ENCODE data around the gene NPS.

Gene NPS

DNA sequence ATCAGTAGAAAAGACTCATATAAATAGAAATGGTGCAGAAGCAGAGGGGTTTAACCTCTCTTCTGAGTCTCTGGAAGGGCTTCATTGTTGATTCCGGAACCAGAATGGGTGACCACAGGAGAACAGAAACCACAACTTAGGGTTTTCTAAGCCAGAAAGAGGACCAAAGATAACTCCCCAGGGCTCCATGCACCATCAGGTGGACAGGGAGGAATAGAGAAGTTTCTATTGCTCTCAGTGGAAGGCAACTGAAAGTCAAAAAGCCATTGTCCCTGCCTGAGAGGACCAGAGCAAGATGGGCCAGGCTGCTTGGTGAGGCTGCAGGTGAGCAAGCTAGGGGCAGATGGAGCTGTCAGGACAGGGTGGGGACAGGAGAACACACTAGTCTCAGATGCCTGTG is 14.6 kb upstream of the NPS start:
- no peak for DNase-seq (ENCODE audit: extremely low read depth, low read depth)
- TF ChIP-seq, protein P1, sequence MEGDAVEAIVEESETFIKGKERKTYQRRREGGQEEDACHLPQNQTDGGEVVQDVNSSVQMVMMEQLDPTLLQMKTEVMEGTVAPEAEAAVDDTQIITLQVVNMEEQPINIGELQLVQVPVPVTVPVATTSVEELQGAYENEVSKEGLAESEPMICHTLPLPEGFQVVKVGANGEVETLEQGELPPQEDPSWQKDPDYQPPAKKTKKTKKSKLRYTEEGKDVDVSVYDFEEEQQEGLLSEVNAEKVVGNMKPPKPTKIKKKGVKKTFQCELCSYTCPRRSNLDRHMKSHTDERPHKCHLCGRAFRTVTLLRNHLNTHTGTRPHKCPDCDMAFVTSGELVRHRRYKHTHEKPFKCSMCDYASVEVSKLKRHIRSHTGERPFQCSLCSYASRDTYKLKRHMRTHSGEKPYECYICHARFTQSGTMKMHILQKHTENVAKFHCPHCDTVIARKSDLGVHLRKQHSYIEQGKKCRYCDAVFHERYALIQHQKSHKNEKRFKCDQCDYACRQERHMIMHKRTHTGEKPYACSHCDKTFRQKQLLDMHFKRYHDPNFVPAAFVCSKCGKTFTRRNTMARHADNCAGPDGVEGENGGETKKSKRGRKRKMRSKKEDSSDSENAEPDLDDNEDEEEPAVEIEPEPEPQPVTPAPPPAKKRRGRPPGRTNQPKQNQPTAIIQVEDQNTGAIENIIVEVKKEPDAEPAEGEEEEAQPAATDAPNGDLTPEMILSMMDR (IDR thresholded peaks at IDR 0.05; ENCODE audit: low read depth, low read length), result no peak

DNA sequence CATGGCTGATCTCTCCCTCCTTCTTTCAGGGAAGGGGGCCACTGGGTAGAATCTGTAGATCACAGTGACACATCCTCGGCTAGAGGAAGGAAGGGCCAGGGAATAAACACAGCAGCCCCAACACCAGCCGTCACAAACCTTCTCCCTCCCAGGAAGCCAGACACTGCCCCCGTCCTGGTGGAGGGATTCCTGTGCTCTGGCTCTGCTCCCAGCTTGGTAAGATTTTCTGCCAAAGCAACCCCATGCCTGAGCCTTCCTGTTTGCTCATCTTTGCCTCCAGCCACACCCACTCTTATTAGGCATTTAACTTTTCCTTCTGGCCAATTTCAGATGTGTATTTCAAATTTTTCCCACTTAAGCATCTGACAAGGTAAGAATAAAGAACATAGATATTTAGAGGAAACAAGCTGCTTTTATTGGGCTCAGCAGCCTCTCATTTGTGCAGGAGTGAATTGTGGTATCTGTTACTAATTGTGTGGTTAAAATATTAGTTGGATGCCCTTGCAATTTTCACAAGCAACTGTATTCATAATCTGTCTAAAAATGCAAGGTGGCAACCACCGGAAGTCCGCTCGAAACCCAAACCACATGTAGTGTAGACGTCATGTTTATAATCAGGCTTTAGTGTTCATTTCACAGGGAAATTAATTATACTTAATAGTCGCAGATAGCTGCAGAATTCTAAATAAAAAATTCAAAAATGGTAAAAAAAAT is 13.2 kb upstream of the NPS start:
- DNase-seq (ENCODE audit: extremely low read depth, low read depth), result no peak
- TF ChIP-seq, protein P1 (IDR thresholded peaks at IDR 0.05; ENCODE audit: low read depth, low read length), result no peak

DNA sequence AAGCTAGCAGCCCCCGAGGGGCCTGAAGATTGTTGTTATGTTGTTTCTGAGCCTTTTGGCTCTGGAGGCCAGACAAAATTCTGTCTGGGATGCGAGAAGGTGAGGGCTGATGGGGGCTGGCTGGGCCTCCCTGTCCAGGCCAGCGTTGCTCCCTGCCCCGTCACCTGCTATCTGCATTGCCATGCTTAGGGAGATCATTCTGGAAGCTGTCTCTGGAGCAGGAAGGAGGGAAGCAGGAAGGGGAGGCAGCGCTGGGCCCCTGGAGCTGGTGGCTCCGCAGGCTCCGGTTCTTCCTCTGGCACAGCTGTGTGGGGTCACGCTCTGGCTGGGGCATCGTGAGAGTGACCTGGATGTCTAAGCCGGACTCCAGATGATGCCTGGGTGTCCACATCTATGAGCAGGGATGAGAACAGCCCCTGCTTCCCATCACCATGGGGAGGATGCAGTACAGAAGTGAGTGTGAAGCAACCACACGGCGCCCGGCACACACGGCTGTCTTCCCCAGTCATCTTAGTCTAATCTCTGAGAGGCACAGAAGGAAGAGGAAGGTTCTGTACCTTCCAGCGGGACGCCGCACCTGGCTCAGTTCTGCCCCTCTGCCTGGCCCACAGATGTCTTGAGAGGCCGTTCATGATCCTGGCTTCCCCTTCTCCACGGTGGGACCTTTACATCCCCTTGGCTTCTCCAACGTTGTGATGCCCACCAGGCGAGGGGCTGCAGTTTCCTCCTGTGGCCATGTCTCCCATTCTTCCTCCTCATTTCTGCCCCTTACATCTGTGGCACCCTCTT is 11.9 kb upstream of the NPS start:
- DNase-seq (ENCODE audit: extremely low read depth, low read depth), result no peak
- TF ChIP-seq, protein P1 (IDR thresholded peaks at IDR 0.05; ENCODE audit: low read depth, low read length), result no peak

DNA sequence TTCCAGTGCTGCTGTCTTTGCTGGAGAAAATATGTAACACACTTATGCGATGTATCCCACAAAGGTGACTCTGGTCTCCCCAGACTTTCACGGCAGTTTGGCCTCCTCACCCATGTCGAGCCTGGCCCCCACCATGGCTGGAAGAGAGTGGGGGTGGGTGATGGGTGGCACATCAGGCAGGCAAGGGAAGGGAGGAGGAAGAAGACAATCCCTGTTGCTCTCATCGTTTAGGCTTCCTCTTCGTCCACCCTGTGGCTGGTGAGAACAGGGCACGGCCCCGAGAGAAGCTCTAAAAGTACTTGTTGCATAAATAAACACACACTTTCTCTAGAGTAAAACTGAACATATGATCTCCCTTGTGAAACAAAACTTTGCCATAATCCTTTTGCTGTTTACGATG is 11.2 kb upstream of the NPS start:
- no peak for DNase-seq (ENCODE audit: extremely low read depth, low read depth)
- TF ChIP-seq, protein P1 (IDR thresholded peaks at IDR 0.05; ENCODE audit: low read depth, low read length), result no peak

DNA sequence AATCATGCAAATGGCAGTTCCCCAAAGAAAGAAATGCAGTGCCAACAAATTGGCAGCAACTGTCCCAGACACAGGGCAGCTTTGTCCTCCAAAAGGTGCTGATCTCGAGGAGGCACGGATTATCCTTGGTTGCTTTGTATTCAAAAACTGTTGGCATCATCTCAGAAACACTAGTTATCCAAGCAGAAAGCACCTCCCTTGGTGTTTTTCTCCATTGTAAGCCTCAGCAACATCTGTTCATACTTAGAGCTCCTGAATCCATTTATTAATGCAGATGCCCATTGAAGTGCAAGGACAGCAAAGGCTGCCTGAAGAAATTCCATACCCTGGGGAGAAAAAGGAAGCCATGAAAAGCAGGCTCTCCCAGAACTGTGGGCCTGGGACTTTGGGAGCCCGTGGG is 1.1 kb upstream of the NPS start:
- TF ChIP-seq, protein P1 (IDR thresholded peaks at IDR 0.05; ENCODE audit: low read depth, low read length), result no peak
- DNase-seq (ENCODE audit: extremely low read depth, low read depth), result no peak

DNA sequence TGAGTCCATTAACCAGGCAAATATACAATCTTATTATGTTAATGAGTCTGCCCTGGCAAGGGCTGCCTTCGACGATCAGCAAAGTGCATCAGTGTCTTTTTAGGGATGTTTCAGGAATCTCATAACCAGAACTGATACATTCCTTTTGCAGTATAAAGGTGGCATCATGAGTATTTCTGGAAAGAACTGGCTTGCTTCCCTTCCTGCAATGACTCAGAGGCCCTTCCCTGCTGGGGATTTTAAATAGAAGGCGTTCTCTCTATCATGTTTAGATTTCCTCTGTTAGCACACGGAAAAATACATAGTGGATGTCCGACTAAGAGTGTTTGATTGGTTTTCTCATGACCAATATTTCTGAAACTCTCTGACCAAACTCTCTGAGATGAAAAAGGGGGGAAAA is 1.8 kb downstream of the NPS start:
- TF ChIP-seq, protein P1 (IDR thresholded peaks at IDR 0.05; ENCODE audit: low read depth, low read length), result no peak
- no peak for DNase-seq (ENCODE audit: extremely low read depth, low read depth)

DNA sequence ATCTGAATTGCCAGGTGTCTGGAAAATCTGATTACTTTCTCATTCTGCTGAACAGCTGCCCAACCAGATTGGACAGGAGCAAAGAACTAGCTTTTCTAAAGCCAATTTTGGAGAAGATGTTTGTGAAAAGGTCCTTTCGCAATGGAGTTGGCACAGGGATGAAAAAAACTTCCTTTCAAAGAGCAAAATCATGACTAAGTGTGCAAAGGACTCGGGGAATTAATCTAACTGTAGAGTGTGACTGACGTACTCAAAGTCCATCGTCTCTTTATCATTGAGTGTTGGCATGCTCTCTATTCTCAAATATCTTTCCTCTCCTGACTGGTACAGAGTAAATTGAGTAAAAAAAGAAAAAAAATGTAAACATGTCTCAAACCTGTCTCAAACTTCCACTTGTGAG is 3.3 kb downstream of the NPS start:
- TF ChIP-seq, protein P1 (IDR thresholded peaks at IDR 0.05; ENCODE audit: low read depth, low read length), result no peak
- DNase-seq (ENCODE audit: extremely low read depth, low read depth), result no peak
